ENCODE results near the gene SLC1A7.

GRCh38 chr1:53051676-53052075 lies 90.8 kb downstream of the SLC1A7 start:
- no peak for TF ChIP-seq EP300 (IDR thresholded peaks at IDR 0.05)
- TF ChIP-seq POLR2A (IDR thresholded peaks at IDR 0.05), result no peak

Measured in stomach (tissue), 4 donors.